Lung (tissue), 12 donors: Measurements from ENCODE around the gene LRSAM1. TPM values are rescaled to one million over a fixed set of nuclear protein-coding genes. Genes with fewer than 3 reads are reported as not detected.
A peak's percentile ranks its signal among the peaks of the same experiment; 100 is the strongest.

Experiments used
- ATAC-seq: fragments of 200-7000 bp; cut with Tn5 transposase; one replicate; pipeline ENCODE4 v1.9.1; 2020; ENCODE audit warnings: moderate number of reproducible peaks; ENCODE audit not compliant: insufficient read depth, low FRiP score
- DNase-seq, 3 donors: peaks; one replicate each; pipeline ENCODE4 v3.0.0-alpha.2; 2013 to 2017
- H3K27ac ChIP-seq, 2 donors: one replicate each; pipeline ENCODE4 v1.5.1; 2013; ENCODE audit warnings: mild to moderate bottlenecking in 2 of 2, moderate library complexity in 2 of 2, control low read depth in 1 of 2, inconsistent platforms in 1 of 2, low read depth in 1 of 2, low read length in 1 of 2
- H3K27me3 ChIP-seq, 3 donors: one replicate each; pipeline ENCODE4 v1.5.1; 2013; ENCODE audit warnings: low read length in 2 of 3; ENCODE audit not compliant: control insufficient read depth in 3 of 3, insufficient read depth in 3 of 3
- H3K36me3 ChIP-seq, 4 donors: one replicate each; pipeline ENCODE4 v1.5.1; 2013; ENCODE audit warnings: low read length in 4 of 4, mild to moderate bottlenecking in 1 of 4, moderate library complexity in 1 of 4; ENCODE audit not compliant: control insufficient read depth in 4 of 4, insufficient read depth in 4 of 4
- H3K4me1 ChIP-seq, 5 donors: one replicate each; pipeline ENCODE4 v1.5.1; 2013; ENCODE audit warnings: low read length in 5 of 5, mild to moderate bottlenecking in 2 of 5, moderate library complexity in 1 of 5; ENCODE audit not compliant: control insufficient read depth in 5 of 5, insufficient read depth in 5 of 5
- H3K4me3 ChIP-seq: one replicate; pipeline ENCODE4 v1.5.1; 2013; ENCODE audit warnings: mild to moderate bottlenecking, control low read depth, moderate library complexity
- H3K9ac ChIP-seq, 2 donors: one replicate each; pipeline ENCODE4 v1.5.1; 2013; ENCODE audit warnings: low read length in 2 of 2, control low read depth in 1 of 2; ENCODE audit not compliant: insufficient read depth in 1 of 2
- H3K9me3 ChIP-seq, 4 donors: one replicate each; pipeline ENCODE4 v1.5.1; 2013; ENCODE audit warnings: low read length in 3 of 4, mild to moderate bottlenecking in 1 of 4, moderate library complexity in 1 of 4; ENCODE audit not compliant: control insufficient read depth in 4 of 4, insufficient read depth in 3 of 4
- WGBS, 2 donors: extraction: QIAGEN DNeasy Blood & Tissue Kit; methylation state at CpG; one replicate each; pipeline ENCODE4 v1.1.7; 2013; 5-methylcytosine and 5-hydroxymethylcytosine counted together
- polyA plus RNA-seq, 2 donors: library from polyadenylated mRNA; stranded (reverse); fragments of 200-250 nt; gene quantifications; one replicate each; pipeline ENCODE4 v1.2.1, GENCODE V29; 2013
- total RNA-seq, 2 donors: library from RNA; depleted of rRNA in 1 of 2; stranded (reverse); fragments of >200 nt in 1 of 2; gene quantifications; one replicate each; pipeline ENCODE4 v1.2.1, GENCODE V29; 2014 to 2021
- TF ChIP-seq, protein P1 (sequence below): IDR thresholded peaks from 2 replicates; pipeline ENCODE4 v1.5.1; 2012; ENCODE audit warnings: mild to moderate bottlenecking; ENCODE audit errors: control extremely low read depth, extremely low read depth
- donor health status: control.
- donor health status: control.
- donor health status: Bipolar disorder and iron deficiency.
- donor health status: healthy.
- donor health status: DM: yes; HTN: yes; CAD: no.

LRSAM1 gene
- total and polyA plus RNA-seq, 4 donors: 13.5 to 24.5 (median 18.0) TPM

DNA sequence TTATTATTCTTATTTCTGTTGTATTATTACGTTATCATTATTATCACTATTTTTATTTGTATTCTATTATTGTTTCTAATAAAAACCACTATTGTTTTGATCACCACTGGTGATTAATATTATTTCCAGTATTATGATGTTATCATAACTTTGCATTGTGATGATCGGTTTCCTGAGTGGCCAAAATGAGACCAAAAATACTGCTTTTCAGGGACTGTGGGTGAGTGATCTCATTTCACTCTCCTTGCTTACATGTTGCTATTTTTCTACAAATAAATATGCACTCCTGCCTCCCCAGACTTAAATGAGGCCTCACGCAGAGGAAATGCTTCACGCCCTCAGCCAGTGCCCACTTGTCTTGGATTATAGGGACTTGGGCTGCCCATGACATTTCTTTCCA lies 78.4 kb downstream of the LRSAM1 start:
- 82 to 85% methylated on average over 4 of the region's 4 CpGs for WGBS, 2 donors
- Histone ChIP-seq H3K9me3 (peaks cover 0 to 6% (median 3%) of the 10 kb centered on the region in 4 donors), H3K9ac (no peak overlapping the region), H3K36me3 (peaks cover 0 to 46% (median 21%) of the 10 kb centered on the region in 4 donors), H3K27ac (peak overlapping the region in 1 of 2 donors; percentile 35), H3K4me1 (peaks cover 0 to 14% (median 5%) of the 10 kb centered on the region in 5 donors), H3K27me3 (no peaks in the 10 kb centered on the region), H3K4me3 (no peak overlapping the region)
- ATAC-seq (no peak), DNase-seq (no peak)
- TF ChIP-seq, protein P1, sequence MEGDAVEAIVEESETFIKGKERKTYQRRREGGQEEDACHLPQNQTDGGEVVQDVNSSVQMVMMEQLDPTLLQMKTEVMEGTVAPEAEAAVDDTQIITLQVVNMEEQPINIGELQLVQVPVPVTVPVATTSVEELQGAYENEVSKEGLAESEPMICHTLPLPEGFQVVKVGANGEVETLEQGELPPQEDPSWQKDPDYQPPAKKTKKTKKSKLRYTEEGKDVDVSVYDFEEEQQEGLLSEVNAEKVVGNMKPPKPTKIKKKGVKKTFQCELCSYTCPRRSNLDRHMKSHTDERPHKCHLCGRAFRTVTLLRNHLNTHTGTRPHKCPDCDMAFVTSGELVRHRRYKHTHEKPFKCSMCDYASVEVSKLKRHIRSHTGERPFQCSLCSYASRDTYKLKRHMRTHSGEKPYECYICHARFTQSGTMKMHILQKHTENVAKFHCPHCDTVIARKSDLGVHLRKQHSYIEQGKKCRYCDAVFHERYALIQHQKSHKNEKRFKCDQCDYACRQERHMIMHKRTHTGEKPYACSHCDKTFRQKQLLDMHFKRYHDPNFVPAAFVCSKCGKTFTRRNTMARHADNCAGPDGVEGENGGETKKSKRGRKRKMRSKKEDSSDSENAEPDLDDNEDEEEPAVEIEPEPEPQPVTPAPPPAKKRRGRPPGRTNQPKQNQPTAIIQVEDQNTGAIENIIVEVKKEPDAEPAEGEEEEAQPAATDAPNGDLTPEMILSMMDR: no peak

DNA sequence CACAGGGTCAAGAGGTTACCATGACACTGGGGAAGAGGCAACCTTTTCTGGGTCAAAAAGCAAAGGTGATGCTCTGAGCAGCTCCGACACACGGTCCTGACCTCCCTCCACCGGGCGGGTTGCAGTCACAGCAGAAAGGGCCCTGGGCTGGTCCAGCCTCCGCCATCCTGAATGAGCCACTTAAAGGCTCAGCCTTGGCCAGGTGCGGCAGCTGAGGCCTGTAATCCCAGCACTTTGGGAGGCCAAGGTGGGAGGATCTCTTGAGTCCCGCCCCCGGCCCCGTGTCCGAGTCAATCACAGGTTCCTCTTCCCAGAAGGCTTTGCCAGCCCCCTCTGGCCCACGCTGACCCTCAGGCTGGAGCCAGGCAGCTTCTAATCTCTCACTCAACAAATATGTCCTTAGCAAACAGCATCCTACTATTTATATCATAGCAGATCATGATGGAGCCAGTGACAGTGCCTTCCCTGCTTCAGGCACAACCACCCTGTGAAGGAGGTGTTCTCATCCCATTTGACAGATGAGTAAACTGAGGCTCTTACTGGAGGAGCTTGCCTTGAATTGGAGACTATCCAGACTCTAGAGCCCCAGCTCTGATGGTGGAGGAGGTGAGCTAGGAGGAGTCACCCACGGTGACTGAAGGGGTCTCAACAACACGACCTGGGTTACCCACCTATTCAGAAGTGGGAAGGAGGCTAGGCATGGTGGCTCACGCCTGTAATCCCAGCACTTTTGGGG lies 79.1 kb downstream of the LRSAM1 start:
- no peak overlapping the region for H3K9ac ChIP-seq
- WGBS, 2 donors: 86 to 87% methylated on average over 14 of the region's 14 CpGs
- peak overlapping the region in 1 of 2 donors; percentile 35 for H3K27ac ChIP-seq
- no peak for ATAC-seq
- H3K27me3 ChIP-seq: no peaks in the 10 kb centered on the region
- peaks cover 0 to 17% (median 5%) of the 10 kb centered on the region in 5 donors for H3K4me1 ChIP-seq
- peaks cover 0 to 42% (median 15%) of the 10 kb centered on the region in 4 donors for H3K36me3 ChIP-seq
- TF ChIP-seq, protein P1: no peak
- H3K9me3 ChIP-seq: peaks cover 0 to 5% (median 1%) of the 10 kb centered on the region in 4 donors
- no peak overlapping the region for H3K4me3 ChIP-seq
- DNase-seq: no peak

DNA sequence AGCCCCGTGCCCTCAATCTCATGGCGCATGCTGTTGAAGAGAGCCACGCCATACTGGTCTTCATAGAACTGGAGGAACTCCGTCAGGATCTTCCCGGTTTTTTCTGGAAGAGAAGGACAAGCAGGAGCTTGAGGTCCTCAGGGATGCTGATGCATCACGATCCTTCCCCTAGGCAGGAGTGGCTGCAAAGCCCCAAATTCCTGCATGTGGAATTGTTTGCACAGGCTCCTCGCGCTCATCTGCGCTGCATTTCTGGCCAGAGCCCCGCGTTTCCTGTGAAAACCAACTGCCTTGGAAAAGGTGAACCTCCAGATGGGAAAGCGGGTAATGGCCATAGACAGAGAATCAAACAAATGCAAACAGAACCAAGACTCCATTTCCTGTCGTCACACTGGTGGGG lies 80.4 kb downstream of the LRSAM1 start:
- no peak for DNase-seq
- Histone ChIP-seq H3K9ac (no peak overlapping the region), H3K27me3 (no peaks in the 10 kb centered on the region), H3K4me3 (no peak overlapping the region), H3K9me3 (no peaks in the 10 kb centered on the region), H3K36me3 (peaks cover 0 to 44% (median 5%) of the 10 kb centered on the region in 4 donors), H3K4me1 (peaks cover 0 to 27% (median 8%) of the 10 kb centered on the region in 5 donors), H3K27ac (no peak overlapping the region)
- TF ChIP-seq, protein P1: no peak
- 73 to 79% methylated on average over 13 of the region's 13 CpGs for WGBS, 2 donors
- ATAC-seq: no peak
